Gastrocnemius medialis (tissue), 4 donors: ENCODE measurements around the gene SLC25A12. TPM values are rescaled to one million over a fixed set of nuclear protein-coding genes. Genes with fewer than 3 reads are reported as not detected.
"Not testable (repeated sequence)": the region's sequence is repeated elsewhere in the genome, so short reads cannot be mapped to it uniquely, and the experiment has no call there.

Experiments used
- ATAC-seq, 2 donors: fragments of 150-250 bp; one replicate each; pipeline ENCODE4 v1.9.1; 2016
- DNase-seq, 2 donors: peaks; one replicate each; pipeline ENCODE4 v3.0.0-alpha.2; 2019
- H3K27ac ChIP-seq, 4 donors: fragments of 200-600 bp; sonication (generic); 1 replicate in 1 of 4; 2 replicates in 3 of 4; pipeline ENCODE4 v1.5.1; 2016 to 2018; ENCODE audit warnings: mild to moderate bottlenecking in 2 of 4, moderate library complexity in 1 of 4
- H3K27me3 ChIP-seq, 3 donors: fragments of 200-600 bp; sonication (generic) in 2 of 3; 1 replicate in 1 of 3; 2 replicates in 2 of 3; pipeline versions ENCODE4 v1.5.1 to v1.6.0; 2016 to 2019; ENCODE audit warnings: mild to moderate bottlenecking in 1 of 3, moderate library complexity in 1 of 3
- H3K36me3 ChIP-seq, 2 donors: fragments of 200-600 bp; sonication (generic) in 1 of 2; one replicate each; pipeline ENCODE4 v1.5.1; 2017 to 2018
- H3K4me1 ChIP-seq, 2 donors: fragments of 200-600 bp; sonication (generic) in 1 of 2; one replicate each; pipeline ENCODE4 v1.5.1; 2016 to 2017; ENCODE audit warnings: mild to moderate bottlenecking in 2 of 2
- H3K4me3 ChIP-seq, 4 donors: fragments of 200-600 bp; sonication (generic) in 3 of 4; 1 replicate in 1 of 4; 2 replicates in 3 of 4; pipeline ENCODE4 v1.5.1; 2016 to 2019; ENCODE audit warnings: mild to moderate bottlenecking in 2 of 4
- H3K9me3 ChIP-seq, 3 donors: fragments of 200-600 bp; sonication (generic) in 2 of 3; 1 replicate in 1 of 3; 2 replicates in 2 of 3; pipeline ENCODE4 v1.5.1; 2016 to 2019
- POLR2A ChIP-seq, 2 donors: fragments of 450-650 bp; IDR thresholded peaks; one replicate each; pipeline ENCODE4 v1.6.1; 2017; ENCODE audit warnings: antibody characterized with exemption in 2 of 2, mild to moderate bottlenecking in 2 of 2, moderate library complexity in 2 of 2
- in situ Hi-C, 4 donors: fragments of 200-750 bp; cut with MboI; loops; one replicate each; pipeline versions ENCODE4 v1.15.0 to v1.8.0; 2017; ENCODE audit warnings: low sequenced_read_pairs in 4 of 4
- intact Hi-C: fragments of 100-400 bp; cut with DNase I; formaldehyde crosslinking; loops from one replicate; pipeline ENCODE4 v1.15.1; 2023; ENCODE audit warnings: low total_unique reads
- total RNA-seq, 4 donors: library from RNA; depleted of rRNA; stranded (reverse); fragments of >200 nt; gene quantifications; one replicate each; pipeline versions ENCODE4 v1.1.0 to v1.2.3, GENCODE V29; 2016
- TF ChIP-seq, protein P1 (sequence below), 5 experiments: fragments of 450-650 bp in 3 of 5; fragments of 200-600 bp in 2 of 5; sonication (generic) in 2 of 5; IDR thresholded peaks in 4 of 5; conservative IDR thresholded peaks in 1 of 5; 1 replicate in 4 of 5; 2 replicates in 1 of 5; pipeline ENCODE4 v1.5.1; 2016 to 2019; ENCODE audit warnings: antibody characterized with exemption in 5 of 5, mild to moderate bottlenecking in 3 of 5, moderate library complexity in 3 of 5

The SLC25A12 gene
- total RNA-seq, 4 donors from 2014 or later: 54.2 to 91.3 (median 79.0) TPM

GRCh38 chr2:171788316-171788993 lies 105.6 kb downstream of the SLC25A12 start:
- Histone ChIP-seq H3K36me3 (peaks cover 0 to 95% of the 10 kb centered on the region in 2 donors), H3K4me1 (no peaks in the 10 kb centered on the region), H3K4me3 (no peak overlapping the region), H3K27me3 (no peaks in the 10 kb centered on the region), H3K9me3 (no peaks in the 10 kb centered on the region), H3K27ac (no peak overlapping the region)
- ATAC-seq (no peak), DNase-seq (no peak)
- no peak for TF ChIP-seq POLR2A (IDR thresholded peaks at IDR 0.05)
- TF ChIP-seq, protein P1, sequence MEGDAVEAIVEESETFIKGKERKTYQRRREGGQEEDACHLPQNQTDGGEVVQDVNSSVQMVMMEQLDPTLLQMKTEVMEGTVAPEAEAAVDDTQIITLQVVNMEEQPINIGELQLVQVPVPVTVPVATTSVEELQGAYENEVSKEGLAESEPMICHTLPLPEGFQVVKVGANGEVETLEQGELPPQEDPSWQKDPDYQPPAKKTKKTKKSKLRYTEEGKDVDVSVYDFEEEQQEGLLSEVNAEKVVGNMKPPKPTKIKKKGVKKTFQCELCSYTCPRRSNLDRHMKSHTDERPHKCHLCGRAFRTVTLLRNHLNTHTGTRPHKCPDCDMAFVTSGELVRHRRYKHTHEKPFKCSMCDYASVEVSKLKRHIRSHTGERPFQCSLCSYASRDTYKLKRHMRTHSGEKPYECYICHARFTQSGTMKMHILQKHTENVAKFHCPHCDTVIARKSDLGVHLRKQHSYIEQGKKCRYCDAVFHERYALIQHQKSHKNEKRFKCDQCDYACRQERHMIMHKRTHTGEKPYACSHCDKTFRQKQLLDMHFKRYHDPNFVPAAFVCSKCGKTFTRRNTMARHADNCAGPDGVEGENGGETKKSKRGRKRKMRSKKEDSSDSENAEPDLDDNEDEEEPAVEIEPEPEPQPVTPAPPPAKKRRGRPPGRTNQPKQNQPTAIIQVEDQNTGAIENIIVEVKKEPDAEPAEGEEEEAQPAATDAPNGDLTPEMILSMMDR (IDR thresholded peaks at IDR 0.05 in 4 of 5, conservative IDR thresholded peaks at IDR 0.05 in 1 of 5): no peak
- in situ Hi-C loops: no loop called here
- intact Hi-C loops: no loop called here

DNA sequence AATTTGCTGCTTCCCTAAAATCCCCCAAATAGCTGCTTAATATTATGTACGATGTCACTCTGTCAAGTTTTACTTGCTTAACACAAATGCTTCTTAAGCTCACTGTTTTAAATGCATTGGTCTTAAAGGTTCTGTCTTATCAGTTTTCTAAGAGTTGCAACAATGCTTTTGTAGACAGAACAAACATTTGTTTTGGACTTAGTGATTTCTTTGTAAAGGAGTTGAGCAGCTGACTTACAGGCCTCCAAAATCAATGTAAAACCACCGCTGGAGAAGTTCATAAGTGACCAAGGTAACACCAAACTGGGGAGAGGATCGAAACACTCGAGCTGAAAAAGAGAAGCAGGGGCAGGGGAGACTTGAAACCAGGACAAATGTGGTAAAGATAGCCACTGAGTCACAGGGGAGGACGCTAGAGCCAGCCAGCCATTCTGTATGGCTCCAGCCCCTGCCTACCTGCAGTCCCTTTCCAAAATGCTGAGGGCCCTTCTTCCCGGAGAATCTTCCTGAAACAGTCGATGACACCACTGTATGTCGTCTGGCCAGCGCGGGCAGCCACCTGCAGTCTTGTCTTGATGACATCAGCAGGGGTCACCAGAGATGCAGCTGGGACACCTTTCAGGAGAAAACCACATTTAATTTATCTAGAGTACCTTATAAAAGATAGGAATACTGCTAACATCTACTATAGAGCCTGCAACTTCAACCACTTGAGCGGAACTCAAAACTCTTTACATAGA lies 106.5 kb downstream of the SLC25A12 start:
- in situ Hi-C loops: no loop called here
- Histone ChIP-seq H3K27me3 (no peaks in the 10 kb centered on the region), H3K9me3 (no peaks in the 10 kb centered on the region), H3K4me1 (no peaks in the 10 kb centered on the region), H3K4me3 (no peak overlapping the region), H3K36me3 (peaks cover 0 to 95% of the 10 kb centered on the region in 2 donors), H3K27ac (no peak overlapping the region)
- DNase-seq: no peak
- intact Hi-C loops: no loop called here
- no peak for ATAC-seq
- TF ChIP-seq POLR2A (IDR thresholded peaks at IDR 0.05): no peak
- TF ChIP-seq, protein P1 (IDR thresholded peaks at IDR 0.05 in 4 of 5, conservative IDR thresholded peaks at IDR 0.05 in 1 of 5): no peak

- Histone ChIP-seq H3K4me3 (no peak overlapping the region), H3K4me1 (no peaks in the 10 kb centered on the region), H3K36me3 (peaks cover 0 to 81% of the 10 kb centered on the region in 2 donors), H3K27ac (no peak overlapping the region), H3K9me3 (no peaks in the 10 kb centered on the region), H3K27me3 (no peaks in the 10 kb centered on the region)
- intact Hi-C loops: no loop called here
- TF ChIP-seq, protein P1 (IDR thresholded peaks at IDR 0.05 in 4 of 5, conservative IDR thresholded peaks at IDR 0.05 in 1 of 5): no peak
- TF ChIP-seq POLR2A (IDR thresholded peaks at IDR 0.05): no peak
- ATAC-seq (no peak), DNase-seq (no peak)
- in situ Hi-C loops: no loop called here
These were observed 108.6 kb downstream of the SLC25A12 start for GRCh38 chr2:171785450-171785849.

DNA sequence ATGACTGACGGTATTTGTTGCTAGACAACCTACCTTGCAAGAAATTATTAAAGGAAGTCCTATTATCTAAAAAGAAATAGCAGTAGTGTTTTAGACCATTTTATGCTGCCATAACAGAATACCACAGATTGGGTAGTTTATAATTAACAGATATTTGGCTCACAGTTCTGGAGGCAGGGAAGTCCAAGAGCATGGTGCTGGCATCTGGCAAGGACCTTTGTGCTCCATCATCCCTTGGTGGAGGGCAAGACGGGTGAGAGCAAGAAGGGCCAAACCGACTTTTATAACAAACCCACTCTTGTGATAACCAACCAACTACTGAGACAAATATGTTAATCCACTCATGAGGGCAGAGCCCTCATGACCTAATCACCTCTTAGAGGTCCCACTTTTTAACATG lies 115.5 kb downstream of the SLC25A12 start:
- intact Hi-C loops: no loop called here
- no peak for ATAC-seq
- no peak for TF ChIP-seq POLR2A (IDR thresholded peaks at IDR 0.05)
- TF ChIP-seq, protein P1 (IDR thresholded peaks at IDR 0.05 in 4 of 5, conservative IDR thresholded peaks at IDR 0.05 in 1 of 5): no peak

DNA sequence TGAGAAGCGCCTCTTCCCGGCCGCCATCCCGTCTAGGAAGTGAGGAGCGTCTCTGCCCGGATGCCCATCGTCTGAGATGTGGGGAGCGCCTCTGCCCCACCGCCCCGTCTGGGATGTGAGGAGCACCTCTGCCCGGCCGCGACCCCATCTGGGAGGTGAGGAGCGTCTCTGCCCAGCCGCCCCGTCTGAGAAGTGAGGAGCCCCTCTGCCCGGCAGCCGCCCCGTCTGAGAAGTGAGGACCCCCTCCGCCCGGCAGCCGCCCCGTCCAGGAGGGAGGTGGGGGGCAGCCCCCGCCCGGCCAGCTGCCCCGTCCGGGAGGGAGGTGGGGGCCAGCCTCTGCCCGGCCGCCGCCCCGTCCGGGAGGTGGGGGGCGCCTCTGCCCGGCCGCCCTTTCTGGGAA lies 119.5 kb downstream of the SLC25A12 start:
- intact Hi-C loops: not testable (repeated sequence)

More for the DNA sequence above, 115.5 kb downstream of the SLC25A12 start:
- H3K27ac ChIP-seq: no peak overlapping the region
- DNase-seq: no peak
- no peaks in the 10 kb centered on the region for H3K4me1 ChIP-seq
- H3K27me3 ChIP-seq: no peaks in the 10 kb centered on the region
- H3K9me3 ChIP-seq: no peaks in the 10 kb centered on the region
- in situ Hi-C loops: no loop called here
- peaks cover 0 to 32% of the 10 kb centered on the region in 2 donors for H3K36me3 ChIP-seq
- no peak overlapping the region for H3K4me3 ChIP-seq

More for the DNA sequence above, 119.5 kb downstream of the SLC25A12 start:
- H3K27me3 ChIP-seq, H3K4me1 ChIP-seq, in situ Hi-C loops, H3K4me3 ChIP-seq, ATAC-seq, DNase-seq, H3K9me3 ChIP-seq, H3K27ac ChIP-seq: not testable (repeated sequence)
- H3K36me3 ChIP-seq: peaks cover 0 to 15% of the 10 kb centered on the region in 2 donors
